SK-N-SH treated with all-trans-retinoic acid at 6 μM for 48 hours (cell line): ENCODE measurements around the gene GNAQ.

Experiments
- BACH2 ChIP-seq: fragments of 250-450 bp; sonication (Bioruptor Pico); IDR thresholded peaks from 2 replicates; pipeline ENCODE4 v1.9.0; 2021; ENCODE audit warnings: mild to moderate bottlenecking, borderline replicate concordance
- CREB5 ChIP-seq: fragments of 250-450 bp; sonication (Bioruptor Pico); IDR thresholded peaks from 2 replicates; pipeline ENCODE4 v1.5.1; 2020; ENCODE audit warnings: low read depth, mild to moderate bottlenecking, moderate library complexity
- CSRNP3 ChIP-seq: fragments of 250-450 bp; sonication (Bioruptor Pico); IDR thresholded peaks from 2 replicates; pipeline ENCODE4 v1.5.1; 2021; ENCODE audit warnings: mild to moderate bottlenecking, moderate library complexity
- PATZ1 ChIP-seq: fragments of 250-450 bp; sonication (Bioruptor Pico); IDR thresholded peaks from 2 replicates; pipeline ENCODE4 v1.8.0; 2020; ENCODE audit warnings: mild to moderate bottlenecking, moderate library complexity, borderline replicate concordance
- TOX ChIP-seq: fragments of 250-450 bp; sonication (Bioruptor Pico); IDR thresholded peaks from 2 replicates; pipeline ENCODE4 v1.8.0; 2021; ENCODE audit warnings: mild to moderate bottlenecking, moderate library complexity, borderline replicate concordance
- TSHZ2 ChIP-seq: fragments of 250-450 bp; sonication (Bioruptor Pico); IDR thresholded peaks from 2 replicates; pipeline ENCODE4 v1.5.0; 2020; ENCODE audit warnings: mild to moderate bottlenecking, moderate library complexity
- ZNF70 ChIP-seq: fragments of 450-650 bp; formaldehyde crosslinking; IDR thresholded peaks from 2 replicates; pipeline ENCODE4 v1.5.0; 2020; ENCODE audit warnings: mild to moderate bottlenecking, moderate library complexity
- ZNF8 ChIP-seq: fragments of 450-650 bp; formaldehyde crosslinking; IDR thresholded peaks from 2 replicates; pipeline ENCODE4 v1.5.0; 2020; ENCODE audit warnings: mild to moderate bottlenecking, moderate library complexity

GRCh38 chr9:77710316-77710715 is 321.3 kb downstream of the GNAQ start:
- TF ChIP-seq TSHZ2 (CRISPR knock-in tag) (no peak), CSRNP3 (CRISPR knock-in tag) (no peak), PATZ1 (CRISPR knock-in tag) (no peak), TOX (CRISPR knock-in tag) (no peak), BACH2 (no peak), CREB5 (no peak), ZNF70 (CRISPR knock-in tag) (no peak), ZNF8 (CRISPR knock-in tag) (no peak)
